A549 treated with AZD9567 at 1 μM for 4 hours (cell line): Measurements from ENCODE around the gene ATP6V1A. TPM values are rescaled to one million over a fixed set of nuclear protein-coding genes. Genes with fewer than 3 reads are reported as not detected.

ENCODE experiments used
- total RNA-seq: library from RNA; stranded (reverse); fragments of 200-300 nt; extraction: Qiagen RNA extraction; gene quantifications from 5 replicates; pipeline ENCODE4 v1.2.3, GENCODE V29; 2022; ENCODE audit not compliant: insufficient read depth

Gene ATP6V1A
- total RNA-seq: 16.4 to 25.6 TPM (median 18.6 TPM) in 5 replicates

DNA sequence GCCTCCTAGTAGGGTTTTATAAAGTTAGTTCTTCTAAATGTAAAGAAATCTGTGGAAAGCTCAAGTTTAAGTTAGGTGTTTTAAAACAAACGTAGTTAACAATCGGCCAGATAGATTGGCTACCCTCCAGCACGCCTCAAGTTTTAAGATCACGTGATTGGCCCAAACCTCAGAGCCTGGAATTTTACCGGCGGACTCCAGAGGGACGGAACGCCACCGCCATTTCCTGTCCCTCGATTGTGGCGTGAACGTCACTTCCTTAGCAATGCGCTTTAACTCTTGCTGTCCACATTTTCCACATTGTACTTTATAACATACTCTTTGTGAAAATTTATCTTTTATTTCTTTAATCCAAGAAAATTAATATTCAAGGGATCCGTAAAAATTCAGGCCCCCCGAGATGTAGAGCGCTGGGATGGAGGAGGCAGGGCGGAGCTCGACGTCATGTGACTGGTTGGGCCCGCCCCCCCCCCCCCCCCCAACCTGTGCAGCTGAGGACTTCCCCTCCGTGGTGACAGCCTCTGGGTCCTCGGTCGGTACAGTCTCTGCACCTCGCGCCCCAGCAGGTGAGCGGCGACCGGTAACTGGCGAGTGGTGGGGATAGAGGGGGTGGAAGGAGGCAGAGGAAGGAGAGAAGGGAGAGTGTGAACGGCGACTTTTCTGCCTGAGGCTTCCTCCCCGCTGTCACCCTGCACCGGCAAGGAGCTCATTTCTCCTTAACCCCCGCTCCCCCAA, at the start of gene ATP6V1A:
ATP6V1A (plus strand) TSS at position 488 of the 735 bp plus-strand sequence. CDS start 31,719 bp downstream, outside the sequence.

DNA sequence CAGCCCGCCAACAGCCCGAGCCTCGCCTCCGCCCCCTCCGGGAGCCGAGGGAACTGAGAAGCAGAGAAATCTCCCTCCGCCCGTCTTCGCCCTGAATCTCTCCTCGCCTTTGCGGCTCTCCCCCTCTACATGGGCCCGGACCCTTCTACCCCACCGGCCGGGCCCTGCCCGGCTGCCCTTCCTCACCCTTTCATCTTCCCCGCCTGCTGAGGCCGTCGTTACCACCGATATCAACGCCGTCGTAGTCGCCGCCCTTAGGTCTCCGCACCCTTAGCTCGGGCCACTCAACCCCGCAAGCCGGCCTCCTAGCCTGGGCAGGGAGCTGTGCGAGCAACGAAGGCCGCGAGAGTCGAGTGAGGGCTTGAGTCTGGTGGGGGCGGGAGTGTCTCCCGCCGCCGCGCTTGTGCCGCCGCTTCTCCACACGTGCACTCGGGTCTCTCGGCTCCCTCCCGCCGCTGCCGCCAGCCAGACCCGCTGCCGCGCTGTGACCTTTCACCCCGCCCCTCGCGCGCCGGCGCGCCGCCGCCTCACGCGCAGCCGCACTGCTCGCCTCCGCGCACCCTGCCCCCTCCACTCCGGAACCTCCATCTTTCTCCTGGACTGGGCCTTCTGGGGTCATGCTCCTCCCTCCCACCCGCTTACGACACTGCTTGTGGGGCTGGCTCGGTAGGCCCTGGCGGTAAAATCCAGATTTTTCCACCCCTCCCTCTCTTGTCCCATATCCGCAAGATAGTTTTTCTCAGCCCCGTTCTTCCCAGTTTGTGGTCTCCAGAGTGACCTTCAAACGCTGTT, 883 bp upstream of the ATP6V1A start, which contains the start of gene NAA50:
NAA50 (minus strand) TSS at position 494 of the 792 bp plus-strand sequence; CDS start at position 194, 300 bp downstream.

GRCh38 chr3:113838631-113839209, 91.9 kb downstream of the ATP6V1A start, which contains the start of gene GRAMD1C:
TSS of gene GRAMD1C (plus strand) at chr3:113838788. CDS start at chr3:113838910, 122 bp downstream.

Other genes starting within 250 kb of the ATP6V1A start
- gene SPICE1, start 231.9 kb upstream of the ATP6V1A start, total RNA-seq: 5.9 to 15.0 TPM (median 6.8 TPM) in 5 replicates
- 0.44 to 1.5 TPM (median 0.49 TPM) in 5 replicates for gene SIDT1, start 214.5 kb upstream of the ATP6V1A start, total RNA-seq
- gene USF3, start 50.4 kb upstream of the ATP6V1A start, total RNA-seq: 2.3 to 6.6 TPM (median 2.5 TPM) in 5 replicates
- 138 to 186 TPM (median 152 TPM) in 5 replicates for gene NAA50, start 786 bp upstream of the ATP6V1A start, total RNA-seq
- 0.35 to 2.2 TPM (median 0.88 TPM) in 5 replicates for gene GRAMD1C, start 91.8 kb downstream of the ATP6V1A start, total RNA-seq
- gene ZDHHC23, start 201.0 kb downstream of the ATP6V1A start, total RNA-seq: 3.4 to 4.0 TPM (median 3.5 TPM) in 5 replicates